GM12878 (cell line): ENCODE data around the gene TNFAIP3. TPM values are rescaled to one million over a fixed set of nuclear protein-coding genes. Genes with fewer than 3 reads are reported as not detected.

Experiments
- ASH2L ChIP-seq: fragments of 300-600, 200-600 bp; sonication (generic); IDR thresholded peaks from 2 replicates; pipeline ENCODE4 v1.6.1; 2017; ENCODE audit warnings: low read depth, mild to moderate bottlenecking, borderline replicate concordance
- BCL11A ChIP-seq: IDR thresholded peaks from 2 replicates; pipeline ENCODE4 v1.6.1; 2011; ENCODE audit warnings: low read depth, low read length
- CHD2 ChIP-seq: IDR thresholded peaks from 2 replicates; pipeline ENCODE4 v1.6.1; 2011; ENCODE audit warnings: low read depth, low read length, improper control_type of control experiment, borderline replicate concordance
- EGR1 ChIP-seq, 2 experiments: IDR thresholded peaks; 1 replicate in 1 of 2; 2 replicates in 1 of 2; pipeline ENCODE4 v1.6.1; 2011 to 2012; ENCODE audit warnings: low read depth in 2 of 2, low read length in 2 of 2, borderline replicate concordance in 1 of 2, mild to moderate bottlenecking in 1 of 2, moderate library complexity in 1 of 2
- EP300 ChIP-seq, 2 experiments: fragments of 150-350 bp in 1 of 2; IDR thresholded peaks; 2 replicates each; pipeline ENCODE4 v1.6.1; 2011 to 2012; ENCODE audit warnings: low read depth in 2 of 2, low read length in 2 of 2, borderline replicate concordance in 1 of 2, improper control_type of control experiment in 1 of 2, inconsistent platforms in 1 of 2; ENCODE audit not compliant: control insufficient read depth in 1 of 2
- JUND ChIP-seq: IDR thresholded peaks from 2 replicates; pipeline ENCODE4 v1.6.1; 2012; ENCODE audit warnings: low read depth, mild to moderate bottlenecking, low read length, improper control_type of control experiment, moderate library complexity
- LARP7 ChIP-seq: fragments of 450-650 bp; IDR thresholded peaks from 2 replicates; pipeline ENCODE4 v1.6.1; 2017; ENCODE audit warnings: mild to moderate bottlenecking
- MTA2 ChIP-seq: fragments of 450-650 bp; IDR thresholded peaks from 2 replicates; pipeline ENCODE4 v1.6.1; 2016; ENCODE audit warnings: low read depth, mild to moderate bottlenecking, moderate library complexity
- RUNX3 ChIP-seq: IDR thresholded peaks from 2 replicates; pipeline ENCODE4 v1.6.1; 2012; ENCODE audit warnings: low read length, inconsistent platforms
- SIX5 ChIP-seq: IDR thresholded peaks from 2 replicates; pipeline ENCODE4 v1.6.1; 2011; ENCODE audit warnings: mild to moderate bottlenecking, low read depth, low read length, moderate library complexity; ENCODE audit not compliant: severe bottlenecking
- SPI1 ChIP-seq: IDR thresholded peaks from 2 replicates; pipeline ENCODE4 v1.6.1; 2011; ENCODE audit warnings: low read depth, mild to moderate bottlenecking, low read length, moderate library complexity, borderline replicate concordance; ENCODE audit not compliant: insufficient read depth
- STAT3 ChIP-seq: IDR thresholded peaks from 2 replicates; pipeline ENCODE4 v1.6.1; 2011; ENCODE audit warnings: low read depth, low read length, improper control_type of control experiment
- ZNF217 ChIP-seq: fragments of 450-650 bp; IDR thresholded peaks from 2 replicates; pipeline ENCODE4 v1.6.1; 2017; ENCODE audit warnings: antibody characterized with exemption, mild to moderate bottlenecking
- ZNF622 ChIP-seq: fragments of 450-650 bp; IDR thresholded peaks from 2 replicates; pipeline ENCODE4 v1.6.1; 2017; ENCODE audit warnings: mild to moderate bottlenecking, inconsistent platforms
- ZZZ3 ChIP-seq: IDR thresholded peaks from 2 replicates; pipeline ENCODE4 v1.6.1; 2011; ENCODE audit warnings: low read depth; ENCODE audit not compliant: control insufficient read depth, insufficient read length
- polyA plus RNA-seq, 11 experiments: library from polyadenylated mRNA; depleted of rRNA in 4 of 11; unstranded in 6 of 11; stranded (reverse) in 5 of 11; fragments of >200 nt; fragmentation: Nextera tagmentation in 4 of 11; fragmentation: Illumina TruSeq in 1 of 11; extraction: Ambion mirVana in 4 of 11; extraction: Trizol in 1 of 11; gene quantifications; 1 replicate in 1 of 11; 2 replicates in 10 of 11; pipeline versions ENCODE4 v1.2.1 to v1.2.3, GENCODE V29; 2011 to 2016; ENCODE audit warnings: inconsistent platforms in 2 of 11, missing spikeins in 2 of 11, low read depth in 1 of 11
- total RNA-seq, 4 experiments: library from RNA; depleted of rRNA in 3 of 4; stranded (reverse); fragments of >200 nt in 3 of 4; fragmentation: Illumina TruSeq in 1 of 4; extraction: Trizol in 1 of 4; gene quantifications; 2 replicates each; pipeline versions ENCODE4 v1.2.1 to v1.2.3, GENCODE V29; 2013 to 2021
- TF ChIP-seq, protein P1 (sequence below): fragments of 450-650 bp; IDR thresholded peaks from 2 replicates; pipeline ENCODE4 v1.6.1; 2017; ENCODE audit warnings: mild to moderate bottlenecking, moderate library complexity
- TF ChIP-seq, protein P2 (sequence below): fragments of 450-650 bp; IDR thresholded peaks from 2 replicates; pipeline ENCODE4 v1.6.1; 2018; ENCODE audit warnings: borderline replicate concordance, mild to moderate bottlenecking; ENCODE audit not compliant: partially characterized antibody
- TF ChIP-seq, protein P3 (sequence below): IDR thresholded peaks from 2 replicates; pipeline ENCODE4 v1.6.1; 2012; ENCODE audit warnings: low read length, inconsistent platforms
- TF ChIP-seq, protein P4 (sequence below): fragments of 450-650 bp; IDR thresholded peaks from 2 replicates; pipeline ENCODE4 v1.6.1; 2016; ENCODE audit warnings: mild to moderate bottlenecking

The TNFAIP3 gene
- total and polyA plus RNA-seq, 10 of the 15 experiments (the other 5 are each of a cell fraction or from before 2014, with no cell fraction given): 18.0 to 350 (median 127) TPM

DNA sequence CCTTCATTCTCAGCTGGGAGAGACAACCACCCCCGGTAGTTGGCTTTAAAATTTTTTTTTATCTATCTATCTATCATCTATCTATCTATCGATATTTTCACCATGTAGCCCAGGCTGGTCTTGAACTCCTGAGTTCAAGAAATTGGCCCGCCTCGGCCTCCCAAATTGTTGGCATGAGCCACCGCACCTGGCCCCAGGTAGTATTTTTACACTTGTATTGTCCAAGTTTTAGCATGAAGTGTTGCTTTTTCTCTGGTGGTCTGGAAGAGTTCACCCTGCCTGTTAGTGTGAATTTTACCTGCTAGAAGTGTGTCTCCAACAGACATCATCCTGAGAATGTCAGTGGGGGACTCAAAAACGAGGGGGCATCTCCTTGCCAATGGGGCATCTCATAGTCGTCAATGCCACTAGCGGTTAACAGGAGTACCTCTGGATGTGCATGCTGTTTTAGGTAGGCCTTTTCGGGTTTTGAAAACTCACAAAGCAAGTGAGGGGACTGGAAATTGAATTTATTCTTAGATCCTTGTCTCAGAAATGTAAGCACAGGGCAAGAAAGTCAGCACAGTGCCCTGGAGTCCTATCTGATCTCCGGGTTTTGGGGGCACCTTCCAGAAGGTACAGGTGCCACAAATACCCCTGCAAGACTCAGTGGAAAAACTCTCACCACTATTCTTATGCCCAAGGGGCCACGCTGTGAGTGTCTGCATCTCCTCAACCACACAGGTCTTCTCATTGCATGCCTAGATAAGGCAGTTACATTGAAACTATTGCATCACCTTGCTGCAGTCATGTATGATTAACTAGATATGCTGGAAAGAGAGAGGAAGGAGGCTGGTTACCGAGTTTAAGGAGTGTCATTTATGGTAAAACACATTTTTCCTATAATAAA lies 37.1 kb downstream of the TNFAIP3 start (continued):
- TF ChIP-seq, protein P1, sequence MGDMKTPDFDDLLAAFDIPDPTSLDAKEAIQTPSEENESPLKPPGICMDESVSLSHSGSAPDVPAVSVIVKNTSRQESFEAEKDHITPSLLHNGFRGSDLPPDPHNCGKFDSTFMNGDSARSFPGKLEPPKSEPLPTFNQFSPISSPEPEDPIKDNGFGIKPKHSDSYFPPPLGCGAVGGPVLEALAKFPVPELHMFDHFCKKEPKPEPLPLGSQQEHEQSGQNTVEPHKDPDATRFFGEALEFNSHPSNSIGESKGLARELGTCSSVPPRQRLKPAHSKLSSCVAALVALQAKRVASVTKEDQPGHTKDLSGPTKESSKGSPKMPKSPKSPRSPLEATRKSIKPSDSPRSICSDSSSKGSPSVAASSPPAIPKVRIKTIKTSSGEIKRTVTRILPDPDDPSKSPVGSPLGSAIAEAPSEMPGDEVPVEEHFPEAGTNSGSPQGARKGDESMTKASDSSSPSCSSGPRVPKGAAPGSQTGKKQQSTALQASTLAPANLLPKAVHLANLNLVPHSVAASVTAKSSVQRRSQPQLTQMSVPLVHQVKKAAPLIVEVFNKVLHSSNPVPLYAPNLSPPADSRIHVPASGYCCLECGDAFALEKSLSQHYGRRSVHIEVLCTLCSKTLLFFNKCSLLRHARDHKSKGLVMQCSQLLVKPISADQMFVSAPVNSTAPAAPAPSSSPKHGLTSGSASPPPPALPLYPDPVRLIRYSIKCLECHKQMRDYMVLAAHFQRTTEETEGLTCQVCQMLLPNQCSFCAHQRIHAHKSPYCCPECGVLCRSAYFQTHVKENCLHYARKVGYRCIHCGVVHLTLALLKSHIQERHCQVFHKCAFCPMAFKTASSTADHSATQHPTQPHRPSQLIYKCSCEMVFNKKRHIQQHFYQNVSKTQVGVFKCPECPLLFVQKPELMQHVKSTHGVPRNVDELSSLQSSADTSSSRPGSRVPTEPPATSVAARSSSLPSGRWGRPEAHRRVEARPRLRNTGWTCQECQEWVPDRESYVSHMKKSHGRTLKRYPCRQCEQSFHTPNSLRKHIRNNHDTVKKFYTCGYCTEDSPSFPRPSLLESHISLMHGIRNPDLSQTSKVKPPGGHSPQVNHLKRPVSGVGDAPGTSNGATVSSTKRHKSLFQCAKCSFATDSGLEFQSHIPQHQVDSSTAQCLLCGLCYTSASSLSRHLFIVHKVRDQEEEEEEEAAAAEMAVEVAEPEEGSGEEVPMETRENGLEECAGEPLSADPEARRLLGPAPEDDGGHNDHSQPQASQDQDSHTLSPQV: no peak
- TF ChIP-seq STAT3 (peak; percentile 86; the same call in 1 of the 2 replicates), LARP7 (no peak; the same call in 1 of the 2 replicates), CHD2 (0 out of 2 replicates have a peak, but pooled peaks have one; percentile 45), ZZZ3 (no peak), EP300 (IDR thresholded peaks at IDR 0.05; ENCODE audit: borderline replicate concordance in 1 of 2, control insufficient read depth in 1 of 2, low read depth in 2 of 2, low read length in 2 of 2) (peak; percentile 69 to 72; a peak in 2 of 4 replicates), ZNF217 (no peak), ZNF622 (no peak), JUND (no peak), BCL11A (peak; percentile 76; the same call in 1 of the 2 replicates), MTA2 (0 out of 2 replicates have a peak, but pooled peaks have one; percentile 42), SIX5 (no peak), EGR1 (IDR thresholded peaks at IDR 0.05; ENCODE audit: borderline replicate concordance in 1 of 2, low read depth in 2 of 2, low read length in 2 of 2) (no peak), SPI1 (0 out of 2 replicates have a peak, but pooled peaks have one; percentile 3), RUNX3 (peak; percentile 91), ASH2L (no peak)
- TF ChIP-seq, protein P2, sequence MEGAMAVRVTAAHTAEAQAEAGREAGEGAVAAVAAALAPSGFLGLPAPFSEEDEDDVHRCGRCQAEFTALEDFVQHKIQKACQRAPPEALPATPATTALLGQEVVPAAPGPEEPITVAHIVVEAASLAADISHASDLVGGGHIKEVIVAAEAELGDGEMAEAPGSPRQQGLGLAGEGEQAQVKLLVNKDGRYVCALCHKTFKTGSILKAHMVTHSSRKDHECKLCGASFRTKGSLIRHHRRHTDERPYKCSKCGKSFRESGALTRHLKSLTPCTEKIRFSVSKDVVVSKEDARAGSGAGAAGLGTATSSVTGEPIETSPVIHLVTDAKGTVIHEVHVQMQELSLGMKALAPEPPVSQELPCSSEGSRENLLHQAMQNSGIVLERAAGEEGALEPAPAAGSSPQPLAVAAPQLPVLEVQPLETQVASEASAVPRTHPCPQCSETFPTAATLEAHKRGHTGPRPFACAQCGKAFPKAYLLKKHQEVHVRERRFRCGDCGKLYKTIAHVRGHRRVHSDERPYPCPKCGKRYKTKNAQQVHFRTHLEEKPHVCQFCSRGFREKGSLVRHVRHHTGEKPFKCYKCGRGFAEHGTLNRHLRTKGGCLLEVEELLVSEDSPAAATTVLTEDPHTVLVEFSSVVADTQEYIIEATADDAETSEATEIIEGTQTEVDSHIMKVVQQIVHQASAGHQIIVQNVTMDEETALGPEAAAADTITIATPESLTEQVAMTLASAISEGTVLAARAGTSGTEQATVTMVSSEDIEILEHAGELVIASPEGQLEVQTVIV: no peak
- TF ChIP-seq, protein P3, sequence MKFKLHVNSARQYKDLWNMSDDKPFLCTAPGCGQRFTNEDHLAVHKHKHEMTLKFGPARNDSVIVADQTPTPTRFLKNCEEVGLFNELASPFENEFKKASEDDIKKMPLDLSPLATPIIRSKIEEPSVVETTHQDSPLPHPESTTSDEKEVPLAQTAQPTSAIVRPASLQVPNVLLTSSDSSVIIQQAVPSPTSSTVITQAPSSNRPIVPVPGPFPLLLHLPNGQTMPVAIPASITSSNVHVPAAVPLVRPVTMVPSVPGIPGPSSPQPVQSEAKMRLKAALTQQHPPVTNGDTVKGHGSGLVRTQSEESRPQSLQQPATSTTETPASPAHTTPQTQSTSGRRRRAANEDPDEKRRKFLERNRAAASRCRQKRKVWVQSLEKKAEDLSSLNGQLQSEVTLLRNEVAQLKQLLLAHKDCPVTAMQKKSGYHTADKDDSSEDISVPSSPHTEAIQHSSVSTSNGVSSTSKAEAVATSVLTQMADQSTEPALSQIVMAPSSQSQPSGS: peak; percentile 90
- TF ChIP-seq, protein P4, sequence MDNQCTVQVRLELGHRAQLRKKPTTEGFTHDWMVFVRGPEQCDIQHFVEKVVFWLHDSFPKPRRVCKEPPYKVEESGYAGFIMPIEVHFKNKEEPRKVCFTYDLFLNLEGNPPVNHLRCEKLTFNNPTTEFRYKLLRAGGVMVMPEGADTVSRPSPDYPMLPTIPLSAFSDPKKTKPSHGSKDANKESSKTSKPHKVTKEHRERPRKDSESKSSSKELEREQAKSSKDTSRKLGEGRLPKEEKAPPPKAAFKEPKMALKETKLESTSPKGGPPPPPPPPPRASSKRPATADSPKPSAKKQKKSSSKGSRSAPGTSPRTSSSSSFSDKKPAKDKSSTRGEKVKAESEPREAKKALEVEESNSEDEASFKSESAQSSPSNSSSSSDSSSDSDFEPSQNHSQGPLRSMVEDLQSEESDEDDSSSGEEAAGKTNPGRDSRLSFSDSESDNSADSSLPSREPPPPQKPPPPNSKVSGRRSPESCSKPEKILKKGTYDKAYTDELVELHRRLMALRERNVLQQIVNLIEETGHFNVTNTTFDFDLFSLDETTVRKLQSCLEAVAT: no peak; the same call in 1 of the 2 replicates
